Panc1 (cell line): Measurements from ENCODE around the gene MAP2K3. TPM values are rescaled to one million over a fixed set of nuclear protein-coding genes. Genes with fewer than 3 reads are reported as not detected.

Source experiments
- ATAC-seq: fragments of 200-7000 bp; cut with Tn5 transposase; 2 replicates; pipeline ENCODE4 v1.9.1; 2020; ENCODE audit warnings: mild to moderate bottlenecking, moderate library complexity
- BruUV-seq: library from RNA; stranded (reverse); fragments of 400-500 nt; replicated peaks from 2 replicates; lab custom pipeline; 2021; lab: Mats Ljungman, UMichigan
- CTCF ChIA-PET: fragments of 300-600 bp; sonication (Branson Sonifier 250); formaldehyde crosslinking; loops from one replicate; lab custom pipeline; 2022; ENCODE audit warnings: antibody characterized with exemption; lab: Charles Lee
- POLR2A ChIA-PET: fragments of 300-600 bp; sonication (Branson Sonifier 250); formaldehyde crosslinking; loops from one replicate; lab custom pipeline; 2022; ENCODE audit warnings: antibody characterized with exemption; lab: Charles Lee
- DNase-seq: peaks from one replicate; pipeline ENCODE4 v3.0.0-alpha.2; 2010; ENCODE audit warnings: low read depth, low spot score
- H3K27ac ChIP-seq: 2 replicates; pipeline ENCODE4 v1.5.1; 2011; ENCODE audit warnings: mild to moderate bottlenecking, low read length, inconsistent platforms
- H3K27me3 ChIP-seq: fragments of 200-500 bp; sonication (Bioruptor generic); 2 replicates; pipeline ENCODE4 v1.6.0; 2014; ENCODE audit warnings: low read length, inconsistent platforms; ENCODE audit not compliant: control insufficient read depth, insufficient read depth
- H3K36me3 ChIP-seq: fragments of 200-500 bp; sonication (Bioruptor generic); 2 replicates; pipeline ENCODE4 v1.5.1; 2014; ENCODE audit warnings: inconsistent platforms, mild to moderate bottlenecking, low read length, moderate library complexity; ENCODE audit not compliant: control insufficient read depth, insufficient read depth
- H3K4me1 ChIP-seq: 2 replicates; pipeline ENCODE4 v1.5.1; 2011; ENCODE audit warnings: inconsistent platforms, mild to moderate bottlenecking, low read length, moderate library complexity; ENCODE audit not compliant: control insufficient read depth, insufficient read depth
- H3K4me3 ChIP-seq, 2 experiments: 2 replicates each; pipeline ENCODE4 v1.5.1; 2011 to 2012; ENCODE audit warnings: low read depth in 2 of 2, low read length in 2 of 2, mild to moderate bottlenecking in 2 of 2, inconsistent platforms in 1 of 2, moderate library complexity in 1 of 2
- H3K9me3 ChIP-seq: fragments of 200-500 bp; sonication (Bioruptor generic); 2 replicates; pipeline ENCODE4 v1.5.1; 2014; ENCODE audit warnings: low read depth, mild to moderate bottlenecking, inconsistent platforms, low read length, moderate library complexity; ENCODE audit not compliant: control insufficient read depth, insufficient read depth
- POLR2AphosphoS5 ChIP-seq: IDR thresholded peaks from 2 replicates; pipeline ENCODE4 v1.6.1; 2012; ENCODE audit warnings: mild to moderate bottlenecking, low read depth, low read length, moderate library complexity
- SIN3A ChIP-seq: IDR thresholded peaks from 2 replicates; pipeline ENCODE4 v1.6.1; 2012; ENCODE audit warnings: low read depth, mild to moderate bottlenecking, low read length, moderate library complexity, borderline replicate concordance; ENCODE audit not compliant: insufficient read depth
- TCF7L2 ChIP-seq: IDR thresholded peaks from 2 replicates; pipeline ENCODE4 v1.6.1; 2011; ENCODE audit warnings: mild to moderate bottlenecking, low read depth, low read length, inconsistent platforms
- in situ Hi-C: cut with HindIII; loops from 2 replicates; pipeline ENCODE4 v1.10.0; 2016; ENCODE audit warnings: low sequenced_read_pairs, low pct_unique_long_range_greater_than_20kb
- intact Hi-C: fragments of 100-400 bp; cut with micrococcal nuclease; formaldehyde crosslinking; loops from one replicate; pipeline ENCODE4 v1.10.0; 2022; ENCODE audit not compliant: unreplicated experiment
- total RNA-seq: library from RNA; stranded (reverse); gene quantifications from one replicate; pipeline ENCODE4 v1.2.1, GENCODE V29; 2021; ENCODE audit not compliant: unreplicated experiment
- TF ChIP-seq, protein P1 (sequence below), 2 experiments: IDR thresholded peaks; 2 replicates each; pipeline ENCODE4 v1.6.1; 2011 to 2012; ENCODE audit warnings: low read depth in 2 of 2, control low read depth in 1 of 2, low read length in 1 of 2, mild to moderate bottlenecking in 1 of 2, moderate library complexity in 1 of 2; ENCODE audit not compliant: insufficient read depth in 1 of 2
- TF ChIP-seq, protein P2 (sequence below): fragments of 450-650 bp; IDR thresholded peaks from 2 replicates; pipeline ENCODE4 v1.5.1; 2017; ENCODE audit warnings: mild to moderate bottlenecking

Gene MAP2K3
- total RNA-seq, 1 experiment from 2014 or later, result 44.4 TPM

DNA sequence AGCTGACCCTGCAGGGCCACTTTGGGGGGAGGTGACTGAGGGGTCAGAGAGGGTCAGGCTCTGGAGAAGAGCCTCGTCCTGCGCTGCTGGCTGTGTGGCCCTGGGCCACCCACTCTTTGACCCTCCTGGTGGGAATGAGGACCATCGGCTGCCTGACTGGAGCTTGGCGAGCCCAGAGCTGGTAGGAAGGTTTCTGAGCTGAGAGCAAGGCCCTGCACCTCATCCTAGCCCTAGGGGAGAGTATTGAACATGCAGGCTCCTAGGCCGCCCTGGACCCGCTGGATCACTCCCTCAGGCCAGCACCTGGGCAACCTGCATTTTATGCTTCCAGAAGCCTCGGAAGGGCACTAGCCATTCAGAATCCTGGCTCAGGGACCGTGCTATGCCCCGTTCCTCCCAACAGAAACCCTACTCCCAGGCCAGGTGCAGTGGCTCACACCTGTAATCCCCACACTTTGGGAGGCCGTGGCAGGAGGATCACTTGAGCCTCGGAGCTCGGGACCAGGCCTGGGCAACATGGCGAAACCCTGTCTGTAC lies 14.5 kb downstream of the MAP2K3 start:
- in situ Hi-C loops, result no loop called here
- no peak for DNase-seq
- peaks cover 6% of the 10 kb centered on the region; the same call in 1 of the 2 replicates for H3K4me1 ChIP-seq
- H3K36me3 ChIP-seq, result no peaks in the 10 kb centered on the region
- TF ChIP-seq, protein P1, sequence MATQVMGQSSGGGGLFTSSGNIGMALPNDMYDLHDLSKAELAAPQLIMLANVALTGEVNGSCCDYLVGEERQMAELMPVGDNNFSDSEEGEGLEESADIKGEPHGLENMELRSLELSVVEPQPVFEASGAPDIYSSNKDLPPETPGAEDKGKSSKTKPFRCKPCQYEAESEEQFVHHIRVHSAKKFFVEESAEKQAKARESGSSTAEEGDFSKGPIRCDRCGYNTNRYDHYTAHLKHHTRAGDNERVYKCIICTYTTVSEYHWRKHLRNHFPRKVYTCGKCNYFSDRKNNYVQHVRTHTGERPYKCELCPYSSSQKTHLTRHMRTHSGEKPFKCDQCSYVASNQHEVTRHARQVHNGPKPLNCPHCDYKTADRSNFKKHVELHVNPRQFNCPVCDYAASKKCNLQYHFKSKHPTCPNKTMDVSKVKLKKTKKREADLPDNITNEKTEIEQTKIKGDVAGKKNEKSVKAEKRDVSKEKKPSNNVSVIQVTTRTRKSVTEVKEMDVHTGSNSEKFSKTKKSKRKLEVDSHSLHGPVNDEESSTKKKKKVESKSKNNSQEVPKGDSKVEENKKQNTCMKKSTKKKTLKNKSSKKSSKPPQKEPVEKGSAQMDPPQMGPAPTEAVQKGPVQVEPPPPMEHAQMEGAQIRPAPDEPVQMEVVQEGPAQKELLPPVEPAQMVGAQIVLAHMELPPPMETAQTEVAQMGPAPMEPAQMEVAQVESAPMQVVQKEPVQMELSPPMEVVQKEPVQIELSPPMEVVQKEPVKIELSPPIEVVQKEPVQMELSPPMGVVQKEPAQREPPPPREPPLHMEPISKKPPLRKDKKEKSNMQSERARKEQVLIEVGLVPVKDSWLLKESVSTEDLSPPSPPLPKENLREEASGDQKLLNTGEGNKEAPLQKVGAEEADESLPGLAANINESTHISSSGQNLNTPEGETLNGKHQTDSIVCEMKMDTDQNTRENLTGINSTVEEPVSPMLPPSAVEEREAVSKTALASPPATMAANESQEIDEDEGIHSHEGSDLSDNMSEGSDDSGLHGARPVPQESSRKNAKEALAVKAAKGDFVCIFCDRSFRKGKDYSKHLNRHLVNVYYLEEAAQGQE (IDR thresholded peaks at IDR 0.05; ENCODE audit: insufficient read depth in 1 of 2, low read depth in 2 of 2, low read length in 1 of 2), result no peak
- no peak for TF ChIP-seq SIN3A
- no peak for TF ChIP-seq TCF7L2
- TF ChIP-seq, protein P2, sequence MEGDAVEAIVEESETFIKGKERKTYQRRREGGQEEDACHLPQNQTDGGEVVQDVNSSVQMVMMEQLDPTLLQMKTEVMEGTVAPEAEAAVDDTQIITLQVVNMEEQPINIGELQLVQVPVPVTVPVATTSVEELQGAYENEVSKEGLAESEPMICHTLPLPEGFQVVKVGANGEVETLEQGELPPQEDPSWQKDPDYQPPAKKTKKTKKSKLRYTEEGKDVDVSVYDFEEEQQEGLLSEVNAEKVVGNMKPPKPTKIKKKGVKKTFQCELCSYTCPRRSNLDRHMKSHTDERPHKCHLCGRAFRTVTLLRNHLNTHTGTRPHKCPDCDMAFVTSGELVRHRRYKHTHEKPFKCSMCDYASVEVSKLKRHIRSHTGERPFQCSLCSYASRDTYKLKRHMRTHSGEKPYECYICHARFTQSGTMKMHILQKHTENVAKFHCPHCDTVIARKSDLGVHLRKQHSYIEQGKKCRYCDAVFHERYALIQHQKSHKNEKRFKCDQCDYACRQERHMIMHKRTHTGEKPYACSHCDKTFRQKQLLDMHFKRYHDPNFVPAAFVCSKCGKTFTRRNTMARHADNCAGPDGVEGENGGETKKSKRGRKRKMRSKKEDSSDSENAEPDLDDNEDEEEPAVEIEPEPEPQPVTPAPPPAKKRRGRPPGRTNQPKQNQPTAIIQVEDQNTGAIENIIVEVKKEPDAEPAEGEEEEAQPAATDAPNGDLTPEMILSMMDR, result no peak
- no peak for TF ChIP-seq POLR2AphosphoS5
- no peak overlapping the region for H3K27ac ChIP-seq
- intact Hi-C loops, result no loop called here
- ChIA-PET POLR2A (interaction anchor here (0.6 kb wide), 1 partner anchor 166 kb away, joined by 8 read pairs; no protein-coding TSS in a partner anchor), CTCF (interaction anchor here (0.6 kb wide), 1 partner anchor 896 kb away, joined by 3 read pairs; no protein-coding TSS in a partner anchor)
- no peak for ATAC-seq
- no peaks in the 10 kb centered on the region for H3K27me3 ChIP-seq
- H3K4me3 ChIP-seq, result no peak overlapping the region
- BruUV-seq, result no TSS peak
- no peaks in the 10 kb centered on the region for H3K9me3 ChIP-seq

DNA sequence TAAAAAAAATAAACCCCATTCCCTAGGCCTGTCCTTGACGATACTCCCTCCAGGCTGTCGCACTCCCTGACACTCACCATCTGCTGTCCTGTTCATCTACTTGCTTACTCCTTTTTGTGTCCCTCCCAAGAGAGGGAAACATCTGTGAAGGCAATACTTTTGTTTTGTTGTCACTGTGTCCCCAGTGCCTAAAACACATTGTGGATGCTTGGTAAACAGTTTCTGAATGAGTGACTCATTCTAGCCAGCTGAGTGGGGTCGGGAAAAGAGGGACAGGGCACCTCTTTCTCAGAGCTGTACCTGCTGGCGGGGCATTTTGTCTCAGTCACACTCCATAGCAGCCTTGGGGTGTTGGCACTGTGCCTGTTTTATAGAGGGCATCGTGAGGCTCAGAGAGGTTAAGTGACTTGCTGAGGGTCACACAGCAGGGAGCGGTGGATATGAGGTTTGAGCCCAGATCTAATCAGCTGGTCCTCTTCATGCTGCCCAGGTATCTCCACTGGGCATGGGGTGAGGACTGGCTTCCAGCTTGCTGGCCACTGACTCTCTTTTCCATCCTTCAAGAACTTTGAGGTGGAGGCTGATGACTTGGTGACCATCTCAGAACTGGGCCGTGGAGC lies 15.6 kb downstream of the MAP2K3 start:
- TF ChIP-seq, protein P2, result no peak
- no peak for TF ChIP-seq TCF7L2
- TF ChIP-seq, protein P1 (IDR thresholded peaks at IDR 0.05; ENCODE audit: insufficient read depth in 1 of 2, low read depth in 2 of 2, low read length in 1 of 2), result no peak
- TF ChIP-seq POLR2AphosphoS5, result no peak
- TF ChIP-seq SIN3A, result no peak
- in situ Hi-C loops (no loop called here), intact Hi-C loops (no loop called here)
- DNase-seq (no peak), ATAC-seq (no peak)
- Histone ChIP-seq H3K27me3 (no peaks in the 10 kb centered on the region), H3K4me3 (no peak overlapping the region), H3K27ac (no peak overlapping the region), H3K36me3 (no peaks in the 10 kb centered on the region), H3K4me1 (peaks cover 6% of the 10 kb centered on the region; the same call in 1 of the 2 replicates), H3K9me3 (no peaks in the 10 kb centered on the region)
- POLR2A ChIA-PET, result no interaction called here
- CTCF ChIA-PET, result interaction anchor here (0.6 kb wide), 2 partner anchors 449 to 895 kb away, joined by 3 read pairs; no protein-coding TSS in a partner anchor
- no TSS peak for BruUV-seq
